Liver (tissue), 9 donors: ENCODE data around the gene SCN1A. TPM values are rescaled to one million over a fixed set of nuclear protein-coding genes. Genes with fewer than 3 reads are reported as not detected.

Experiments used
- DNase-seq: peaks from one replicate; pipeline ENCODE4 v3.0.0-alpha.2; 2017; ENCODE audit warnings: low spot score
- H3K27ac ChIP-seq, 2 donors: one replicate each; pipeline ENCODE4 v1.7.0; 2013; ENCODE audit warnings: inconsistent platforms in 2 of 2, low read length in 2 of 2, control low read depth in 1 of 2, low read depth in 1 of 2, mild to moderate bottlenecking in 1 of 2
- H3K27me3 ChIP-seq, 4 donors: one replicate each; pipeline versions ENCODE4 v1.6.1 to v1.7.0; 2013; ENCODE audit warnings: low read length in 3 of 4, inconsistent platforms in 1 of 4, mild to moderate bottlenecking in 1 of 4, moderate library complexity in 1 of 4; ENCODE audit not compliant: control insufficient read depth in 4 of 4, insufficient read depth in 4 of 4
- H3K36me3 ChIP-seq, 4 donors: one replicate each; pipeline versions ENCODE4 v1.6.1 to v1.7.0; 2013; ENCODE audit warnings: low read length in 3 of 4, mild to moderate bottlenecking in 3 of 4, low read depth in 1 of 4, moderate library complexity in 1 of 4; ENCODE audit not compliant: control insufficient read depth in 4 of 4, insufficient read depth in 3 of 4
- H3K4me1 ChIP-seq, 4 donors: one replicate each; pipeline versions ENCODE4 v1.6.1 to v1.7.0; 2013; ENCODE audit warnings: low read length in 3 of 4, mild to moderate bottlenecking in 3 of 4, moderate library complexity in 1 of 4; ENCODE audit not compliant: control insufficient read depth in 4 of 4, insufficient read depth in 4 of 4
- H3K4me3 ChIP-seq, 3 donors: one replicate each; pipeline versions ENCODE4 v1.6.1 to v1.7.0; 2013; ENCODE audit warnings: low read length in 3 of 3, control low read depth in 1 of 3, low read depth in 1 of 3, mild to moderate bottlenecking in 1 of 3
- H3K9ac ChIP-seq, 2 donors: one replicate each; pipeline ENCODE4 v1.7.0; 2013; ENCODE audit warnings: low read length in 2 of 2, mild to moderate bottlenecking in 2 of 2, moderate library complexity in 2 of 2, control low read depth in 1 of 2, low read depth in 1 of 2
- H3K9me3 ChIP-seq, 4 donors: one replicate each; pipeline versions ENCODE4 v1.6.1 to v1.7.0; 2013; ENCODE audit warnings: low read length in 3 of 4; ENCODE audit not compliant: control insufficient read depth in 4 of 4
- ATF3 ChIP-seq: IDR thresholded peaks from 2 replicates; pipeline ENCODE4 v1.6.1; 2016; ENCODE audit warnings: antibody characterized with exemption
- CTCF ChIP-seq: fragments of 150-350 bp; IDR thresholded peaks from 2 replicates; pipeline ENCODE4 v1.5.1; 2017; ENCODE audit warnings: improper control_type of control experiment, low read depth, low read length; ENCODE audit not compliant: missing input control
- EGR1 ChIP-seq, 2 donors: IDR thresholded peaks; 2 replicates each; pipeline ENCODE4 v1.6.1; 2016 to 2018; ENCODE audit warnings: antibody characterized with exemption in 2 of 2, low read depth in 2 of 2
- FOXA1 ChIP-seq: IDR thresholded peaks from 2 replicates; pipeline ENCODE4 v1.6.1; 2016; ENCODE audit warnings: antibody characterized with exemption
- FOXA2 ChIP-seq: IDR thresholded peaks from 2 replicates; pipeline ENCODE4 v1.6.1; 2016; ENCODE audit warnings: antibody characterized with exemption
- GABPA ChIP-seq, 2 donors: IDR thresholded peaks in 1 of 2; conservative IDR thresholded peaks in 1 of 2; 2 replicates each; pipeline ENCODE4 v1.6.1; 2016; ENCODE audit warnings: antibody characterized with exemption in 2 of 2, mild to moderate bottlenecking in 1 of 2, moderate library complexity in 1 of 2
- HNF4G ChIP-seq: IDR thresholded peaks from 2 replicates; pipeline ENCODE4 v1.6.1; 2016; ENCODE audit warnings: antibody characterized with exemption
- JUND ChIP-seq, 2 donors: IDR thresholded peaks; 2 replicates each; pipeline ENCODE4 v1.6.1; 2016; ENCODE audit warnings: antibody characterized with exemption in 2 of 2
- MAX ChIP-seq: IDR thresholded peaks from 2 replicates; pipeline ENCODE4 v1.6.1; 2016; ENCODE audit warnings: antibody characterized with exemption
- NR2F2 ChIP-seq: IDR thresholded peaks from 2 replicates; pipeline ENCODE4 v1.6.1; 2016; ENCODE audit warnings: antibody characterized with exemption
- RAD21 ChIP-seq, 2 donors: IDR thresholded peaks; 2 replicates each; pipeline ENCODE4 v1.6.1; 2016; ENCODE audit warnings: antibody characterized with exemption in 2 of 2, mild to moderate bottlenecking in 2 of 2
- REST ChIP-seq: IDR thresholded peaks from 2 replicates; pipeline ENCODE4 v1.6.1; 2016; ENCODE audit warnings: antibody characterized with exemption, mild to moderate bottlenecking
- RXRA ChIP-seq, 2 donors: IDR thresholded peaks; 2 replicates each; pipeline ENCODE4 v1.6.1; 2017 to 2018; ENCODE audit warnings: antibody characterized with exemption in 2 of 2, mild to moderate bottlenecking in 1 of 2
- SP1 ChIP-seq: IDR thresholded peaks from 2 replicates; pipeline ENCODE4 v1.6.1; 2018; ENCODE audit warnings: antibody characterized with exemption, mild to moderate bottlenecking
- YY1 ChIP-seq: IDR thresholded peaks from 2 replicates; pipeline ENCODE4 v1.6.1; 2016; ENCODE audit warnings: antibody characterized with exemption, mild to moderate bottlenecking
- ZBTB33 ChIP-seq: IDR thresholded peaks from 2 replicates; pipeline ENCODE4 v1.6.1; 2016; ENCODE audit warnings: antibody characterized with exemption
- WGBS: extraction: QIAGEN DNeasy Blood & Tissue Kit; methylation state at CpG from one replicate; pipeline ENCODE4 v1.1.7; 2013; 5-methylcytosine and 5-hydroxymethylcytosine counted together
- polyA plus RNA-seq, 2 donors: library from polyadenylated mRNA; stranded (reverse) in 1 of 2; unstranded in 1 of 2; fragments of 200-250 nt in 1 of 2; fragments of >200 nt in 1 of 2; fragmentation: Nextera tagmentation in 1 of 2; extraction: Ambion mirVana in 1 of 2; gene quantifications; one replicate each; pipeline versions ENCODE4 v1.2.1 to v1.2.3, GENCODE V29; 2013 to 2015
- total RNA-seq, 2 donors: library from RNA; depleted of rRNA; stranded (reverse); fragments of >200 nt; gene quantifications; one replicate each; pipeline ENCODE4 v1.2.3, GENCODE V29; 2014
- donor health status: healthy.
- donor health status: healthy.
- donor health status: healthy.
- donor health status: healthy.
- donor health status: healthy.

SCN1A gene
- total and polyA plus RNA-seq, 4 donors: 0.11 TPM; not detected in 3

- TF ChIP-seq FOXA1 (no peak), EGR1 (IDR thresholded peaks at IDR 0.05; ENCODE audit: low read depth in 2 of 2) (no peak)
Measured at GRCh38 chr2:166068981-166069380, 58.8 kb downstream of the SCN1A start (continued).

- 74% methylated on average over 2 of the region's 2 CpGs for WGBS
- DNase-seq: no peak
Measured at GRCh38 chr2:166067229-166067628, 60.6 kb downstream of the SCN1A start.

GRCh38 chr2:166060191-166060590, 67.6 kb downstream of the SCN1A start:
- H3K36me3 ChIP-seq: no peaks in the 10 kb centered on the region
- no peak for TF ChIP-seq RXRA (IDR thresholded peaks at IDR 0.05)
- no peak for TF ChIP-seq ZBTB33
- no peak for TF ChIP-seq REST
- no peak for TF ChIP-seq GABPA (IDR thresholded peaks at IDR 0.05 in 1 of 2, conservative IDR thresholded peaks at IDR 0.05 in 1 of 2)
- no peak for TF ChIP-seq ATF3
- TF ChIP-seq YY1: no peak
- TF ChIP-seq HNF4G: no peak
- no peak for TF ChIP-seq FOXA2
- no peak for TF ChIP-seq NR2F2
- TF ChIP-seq CTCF: no peak
- no peak for TF ChIP-seq SP1
- no peak for TF ChIP-seq EGR1 (IDR thresholded peaks at IDR 0.05; ENCODE audit: low read depth in 2 of 2)
- no peak for TF ChIP-seq RAD21 (IDR thresholded peaks at IDR 0.05)
- no peak for TF ChIP-seq MAX

More at GRCh38 chr2:166067229-166067628, 60.6 kb downstream of the SCN1A start:
- Histone ChIP-seq H3K27ac (no peak overlapping the region), H3K4me1 (no peaks in the 10 kb centered on the region), H3K9me3 (no peaks in the 10 kb centered on the region), H3K9ac (no peak overlapping the region), H3K36me3 (no peaks in the 10 kb centered on the region), H3K27me3 (no peaks in the 10 kb centered on the region), H3K4me3 (no peak overlapping the region)
- TF ChIP-seq FOXA2: no peak
- no peak for TF ChIP-seq SP1
- no peak for TF ChIP-seq JUND (IDR thresholded peaks at IDR 0.05)
- no peak for TF ChIP-seq GABPA (IDR thresholded peaks at IDR 0.05 in 1 of 2, conservative IDR thresholded peaks at IDR 0.05 in 1 of 2)
- TF ChIP-seq HNF4G: no peak
- TF ChIP-seq ATF3: no peak
- TF ChIP-seq CTCF: no peak
- no peak for TF ChIP-seq YY1
- no peak for TF ChIP-seq NR2F2

More at GRCh38 chr2:166060191-166060590, 67.6 kb downstream of the SCN1A start:
- H3K9me3 ChIP-seq: no peaks in the 10 kb centered on the region
- no peak overlapping the region for H3K4me3 ChIP-seq
- H3K27me3 ChIP-seq: no peaks in the 10 kb centered on the region
- no peaks in the 10 kb centered on the region for H3K4me1 ChIP-seq
- no peak overlapping the region for H3K9ac ChIP-seq
- 83% methylated on average over 4 of the region's 4 CpGs for WGBS
- no peak overlapping the region for H3K27ac ChIP-seq
- DNase-seq: no peak
